Right renal cortex interstitium (tissue), 3 donors: ENCODE measurements around the gene NTM. TPM values are rescaled to one million over a fixed set of nuclear protein-coding genes. Genes with fewer than 3 reads are reported as not detected.
"Not testable (repeated sequence)": the region's sequence is repeated elsewhere in the genome, so short reads cannot be mapped to it uniquely, and the experiment has no call there.

Experiments used
- DNase-seq, 3 donors: peaks; one replicate each; pipeline ENCODE4 v3.0.0-alpha.2; 2013; ENCODE audit warnings: low read depth in 3 of 3, low spot score in 2 of 3
- polyA plus RNA-seq, 3 donors: library from polyadenylated mRNA; unstranded; fragments of 120-200 nt; gene quantifications; one replicate each; pipeline ENCODE4 v1.2.1, GENCODE V29; 2013; ENCODE audit not compliant: insufficient read length in 3 of 3

The NTM gene
- polyA plus RNA-seq, 3 donors, result 30.5 to 43.6 (median 35.7) TPM

GRCh38 chr11:131898949-131899348 lies 528.5 kb downstream of the NTM start:
- DNase-seq, result no peak

- no peak for DNase-seq
Measured at GRCh38 chr11:131899950-131900580, 529.6 kb downstream of the NTM start.

GRCh38 chr11:131902421-131902820 lies 532.0 kb downstream of the NTM start:
- DNase-seq, result no peak

- no peak for DNase-seq
Measured at GRCh38 chr11:131903074-131903473, 532.7 kb downstream of the NTM start.

GRCh38 chr11:131904756-131905155 lies 534.3 kb downstream of the NTM start:
- DNase-seq, result no peak

- no peak for DNase-seq
Measured at GRCh38 chr11:131906963-131907362, 536.5 kb downstream of the NTM start.

- no peak for DNase-seq
Measured at GRCh38 chr11:131907371-131907770, 537.0 kb downstream of the NTM start.

- no peak for DNase-seq
Measured at GRCh38 chr11:131908316-131908715, 537.9 kb downstream of the NTM start.

- no peak for DNase-seq
Measured at GRCh38 chr11:131909426-131910177, 539.2 kb downstream of the NTM start.

- DNase-seq, result no peak
Measured at GRCh38 chr11:131910178-131910522, 539.7 kb downstream of the NTM start.

- no peak for DNase-seq
Measured at GRCh38 chr11:131910523-131911387, 540.3 kb downstream of the NTM start.

GRCh38 chr11:131911388-131912032 lies 541.1 kb downstream of the NTM start:
- not testable (repeated sequence) for DNase-seq

GRCh38 chr11:131912134-131912533 lies 541.7 kb downstream of the NTM start:
- no peak for DNase-seq

GRCh38 chr11:131913267-131913666 lies 542.9 kb downstream of the NTM start:
- no peak for DNase-seq

GRCh38 chr11:131914361-131914774 lies 544.0 kb downstream of the NTM start:
- DNase-seq, result no peak

GRCh38 chr11:131916638-131917037 lies 546.2 kb downstream of the NTM start:
- DNase-seq, result no peak

- DNase-seq, result no peak
Measured at GRCh38 chr11:131917634-131918384, 547.4 kb downstream of the NTM start.

- no peak for DNase-seq
Measured at GRCh38 chr11:131918663-131919062, 548.2 kb downstream of the NTM start.

- no peak for DNase-seq
Measured at GRCh38 chr11:131922220-131922619, 551.8 kb downstream of the NTM start.

- DNase-seq, result no peak
Measured at GRCh38 chr11:131923309-131923708, 552.9 kb downstream of the NTM start.
